ENCODE results near the gene ADARB1. TPM values are rescaled to one million over a fixed set of nuclear protein-coding genes. Genes with fewer than 3 reads are reported as not detected.

Gene ADARB1
- total and polyA plus RNA-seq, 2 of the 8 experiments (the other 6 are each of a cell fraction or from before 2014, with no cell fraction given): 4.7 to 14.9 TPM

GRCh38 chr21:45104560-45104959 lies 30.2 kb downstream of the ADARB1 start (continued):
- TF ChIP-seq E2F6 (IDR thresholded peaks at IDR 0.05) (no peak), SIX5 (IDR thresholded peaks at IDR 0.05; ENCODE audit: low read depth, low read length) (no peak), EGR1 (IDR thresholded peaks at IDR 0.05; ENCODE audit: borderline replicate concordance, low read depth, low read length) (no peak)

Measured in H1 (cell line).